Stimulated activated CD8-positive, alpha-beta memory T cell treated with anti-CD3 and anti-CD28 coated beads, Interleukin-7, amount 100 ng/mL, for 48 hours (primary cell): ENCODE measurements around the gene MAN2A1.
"Not testable (repeated sequence)": the region's sequence is repeated elsewhere in the genome, so short reads cannot be mapped to it uniquely, and the experiment has no call there.

Experiments used
- DNase-seq, 2 donors: peaks; one replicate each; pipeline ENCODE4 v3.0.0-alpha.2; 2020; ENCODE audit warnings: low read depth in 1 of 2; ENCODE audit errors: extremely low read depth in 1 of 2

MAN2A1 gene

DNA sequence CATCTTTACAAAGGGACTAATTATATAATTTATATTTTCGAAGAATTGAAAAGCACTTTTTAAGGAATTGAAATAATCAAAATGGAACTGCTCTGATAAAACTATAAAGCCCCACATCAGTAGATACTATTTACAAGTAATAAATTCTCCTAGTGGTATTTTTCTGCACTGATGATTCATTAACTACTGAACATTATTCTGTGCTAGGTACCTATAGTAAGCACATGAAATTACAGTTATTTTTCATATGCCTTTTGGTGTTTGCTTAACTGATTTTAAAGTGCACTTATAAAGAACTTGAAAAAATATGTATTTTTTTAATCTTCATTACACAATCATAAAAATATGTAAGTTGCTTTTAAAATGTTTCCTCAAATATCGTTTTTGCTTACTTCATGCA is 123.0 kb downstream of the MAN2A1 start:
- no peak for DNase-seq

DNA sequence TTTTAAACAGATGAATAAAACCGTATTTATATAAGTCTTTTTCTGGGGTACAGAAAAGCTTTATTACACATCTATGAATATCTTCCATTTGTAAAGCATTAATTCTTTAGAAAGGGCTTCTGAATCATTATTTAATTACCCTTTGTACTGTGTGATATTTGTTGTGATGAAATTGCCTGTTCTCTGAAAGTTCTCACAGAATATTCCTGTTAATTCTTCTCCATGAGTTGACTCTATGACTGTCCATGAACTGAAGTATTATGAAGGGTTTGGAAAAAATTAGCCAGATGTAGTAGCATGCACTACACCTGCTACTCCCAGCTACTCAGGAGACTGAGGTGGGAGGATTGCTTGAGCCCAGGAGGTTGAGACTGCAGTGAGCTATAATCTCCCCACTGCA is 127.0 kb downstream of the MAN2A1 start:
- DNase-seq = no peak

DNA sequence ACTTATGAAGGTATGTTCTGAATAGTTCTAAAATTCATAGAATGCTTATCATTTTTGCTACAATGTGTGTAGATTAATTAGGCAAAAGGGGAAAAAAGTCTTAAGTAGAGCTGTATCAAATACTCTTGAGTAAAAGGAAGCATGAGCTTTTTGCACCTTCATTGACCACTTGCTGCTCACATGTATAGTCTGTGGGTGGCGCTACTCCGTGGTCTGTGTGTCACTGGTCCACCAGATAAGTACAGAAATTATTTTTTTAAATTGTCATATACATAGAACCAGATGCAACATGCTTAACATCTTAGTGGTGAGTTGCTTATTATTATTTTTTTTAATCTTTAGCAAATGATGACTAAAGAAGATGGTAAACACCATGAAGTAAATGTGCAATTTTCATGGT is 130.2 kb downstream of the MAN2A1 start:
- DNase-seq = no peak

DNA sequence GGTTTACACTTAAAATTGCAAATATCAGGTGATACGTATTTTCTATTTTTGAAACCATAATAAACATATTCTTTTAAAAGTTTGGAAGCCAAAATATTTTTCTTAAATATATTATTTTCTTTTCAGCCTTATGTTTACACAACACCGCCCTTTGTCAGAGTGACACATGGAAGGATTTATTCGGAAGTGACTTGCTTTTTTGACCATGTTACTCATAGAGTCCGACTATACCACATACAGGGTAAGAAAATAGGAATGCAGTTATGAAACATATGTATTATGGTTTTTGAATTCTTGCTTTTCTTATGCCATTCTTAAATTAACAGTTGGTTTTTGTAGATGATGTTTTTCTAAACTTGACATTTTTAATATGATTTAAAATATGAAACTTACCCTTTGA is 133.9 kb downstream of the MAN2A1 start:
- no peak for DNase-seq

DNA sequence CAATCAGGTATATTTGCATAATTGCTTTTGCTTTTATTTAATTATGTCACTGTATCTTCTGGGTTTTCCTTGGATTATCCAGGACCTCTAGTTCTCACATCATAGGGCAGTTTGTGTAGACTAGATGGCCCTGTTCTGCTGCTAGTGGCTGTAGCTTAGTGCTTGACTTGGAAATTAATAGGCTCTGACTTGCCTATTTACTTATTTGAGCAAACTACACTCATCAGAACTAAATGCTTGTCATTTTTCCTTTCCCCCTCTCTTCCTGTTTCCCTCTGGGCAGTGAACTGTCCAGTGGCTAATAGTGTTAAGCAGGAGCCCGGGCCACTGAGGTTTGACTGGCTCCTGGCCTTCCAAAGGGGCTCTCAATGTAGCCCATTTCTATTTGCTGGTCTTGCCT is 135.7 kb downstream of the MAN2A1 start:
- DNase-seq = no peak

DNA sequence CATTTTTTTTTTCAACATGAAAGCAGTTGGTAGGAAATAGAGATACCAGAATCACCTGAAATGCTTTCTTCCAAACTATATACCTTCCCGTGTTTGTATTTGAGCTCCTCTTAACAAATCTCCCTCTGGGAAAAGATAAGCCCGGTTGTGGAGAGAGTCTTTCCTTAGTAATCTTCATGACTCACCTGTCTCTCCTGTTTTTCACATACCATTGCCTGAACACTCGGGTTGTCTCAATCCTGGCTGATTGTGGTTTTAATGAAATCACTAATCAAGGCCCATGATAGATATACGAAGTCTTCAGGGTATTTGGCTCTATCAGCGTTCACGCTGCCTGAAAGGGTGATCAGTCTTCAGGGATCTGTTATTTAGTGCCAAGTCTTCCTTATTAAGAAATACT is 136.7 kb downstream of the MAN2A1 start:
- DNase-seq = no peak

DNA sequence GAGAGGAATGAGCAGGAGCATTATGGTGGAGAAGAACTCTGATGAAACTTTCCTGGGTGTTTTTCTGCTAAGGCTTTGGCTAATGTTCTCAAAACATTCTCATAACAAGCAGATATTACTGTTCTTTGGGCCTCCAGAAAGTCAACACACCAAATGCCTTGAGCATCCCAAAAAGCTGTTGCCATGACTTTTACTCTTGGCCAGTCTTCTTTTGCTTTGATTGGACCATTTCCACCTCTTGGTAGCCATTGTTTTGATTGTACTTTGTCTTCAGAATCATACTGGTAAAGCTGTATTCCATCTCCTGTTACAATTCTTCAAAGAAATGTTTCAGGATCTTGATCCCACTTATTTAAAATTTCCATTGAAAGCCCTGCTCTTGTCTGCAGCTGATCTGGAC is 139.6 kb downstream of the MAN2A1 start:
- DNase-seq = no peak

DNA sequence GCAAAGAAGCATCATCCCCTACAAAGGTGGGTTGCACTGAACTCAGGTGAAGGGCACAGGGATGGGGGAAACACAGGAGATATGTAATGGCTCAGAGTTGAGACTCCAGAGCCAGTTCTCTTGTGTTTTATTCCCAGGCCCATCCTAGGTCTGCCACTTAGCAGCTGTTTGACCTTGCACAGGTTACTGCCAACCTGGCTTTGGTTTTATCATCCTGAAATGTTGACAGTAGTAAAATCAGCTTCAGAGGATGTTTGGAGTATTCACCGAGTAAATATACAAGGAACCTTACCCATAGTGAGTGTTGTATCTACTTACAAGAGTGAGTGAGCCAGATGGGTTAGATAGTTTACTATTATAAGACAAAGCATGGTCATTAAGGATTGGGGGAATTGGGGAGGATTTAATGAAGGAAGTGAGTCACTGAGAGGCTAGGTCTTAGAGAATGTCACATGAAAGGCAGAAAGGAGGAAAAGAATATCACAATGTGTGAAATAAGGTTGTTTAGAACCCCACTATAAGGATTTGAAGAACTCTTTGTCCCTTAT is 141.3 kb downstream of the MAN2A1 start:
- no peak for DNase-seq

DNA sequence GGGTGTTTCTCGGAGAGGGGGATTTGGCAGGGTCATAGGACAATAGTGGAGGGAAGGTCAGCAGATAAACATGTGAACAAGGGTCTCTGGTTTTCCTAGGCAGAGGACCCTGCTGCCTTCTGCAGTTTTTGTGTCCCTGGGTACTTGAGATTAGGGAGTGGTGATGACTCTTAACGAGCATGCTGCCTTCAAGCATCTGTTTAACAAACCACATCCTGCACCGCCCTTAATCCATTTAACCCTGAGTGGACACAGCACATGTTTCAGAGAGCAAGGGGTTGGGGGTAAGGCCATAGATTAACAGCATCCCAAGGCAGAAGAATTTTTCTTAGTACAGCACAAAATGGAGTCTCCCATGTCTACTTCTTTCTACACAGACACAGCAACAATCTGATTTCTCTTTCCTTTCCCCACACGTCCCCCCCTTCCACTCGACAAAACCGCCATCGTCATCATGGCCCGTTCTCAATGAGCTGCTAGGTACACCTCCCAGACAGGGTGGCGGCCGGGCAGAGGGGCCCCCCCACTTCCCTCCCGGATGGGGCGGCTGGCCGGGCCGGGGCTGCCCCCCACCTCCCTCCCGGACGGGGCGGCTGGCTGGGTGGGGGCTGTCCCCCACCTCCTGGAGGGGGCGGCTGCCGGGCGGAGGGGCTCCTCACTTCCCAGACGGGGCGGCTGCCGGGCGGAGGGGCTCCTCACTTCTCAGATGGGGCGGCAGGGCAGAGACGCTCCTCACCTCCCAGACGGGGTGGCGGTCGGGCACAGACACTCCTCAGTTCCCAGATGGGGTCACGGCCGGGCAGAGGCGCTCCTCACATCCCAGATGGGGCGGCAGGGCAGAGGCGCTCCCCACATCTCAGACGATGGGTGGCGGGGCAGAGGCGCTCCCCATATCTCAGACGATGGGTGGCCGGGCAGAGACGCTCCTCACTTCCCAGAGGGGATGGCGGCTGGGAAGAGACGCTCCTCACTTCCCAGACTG is 142.8 kb downstream of the MAN2A1 start:
- not testable (repeated sequence) for DNase-seq

DNA sequence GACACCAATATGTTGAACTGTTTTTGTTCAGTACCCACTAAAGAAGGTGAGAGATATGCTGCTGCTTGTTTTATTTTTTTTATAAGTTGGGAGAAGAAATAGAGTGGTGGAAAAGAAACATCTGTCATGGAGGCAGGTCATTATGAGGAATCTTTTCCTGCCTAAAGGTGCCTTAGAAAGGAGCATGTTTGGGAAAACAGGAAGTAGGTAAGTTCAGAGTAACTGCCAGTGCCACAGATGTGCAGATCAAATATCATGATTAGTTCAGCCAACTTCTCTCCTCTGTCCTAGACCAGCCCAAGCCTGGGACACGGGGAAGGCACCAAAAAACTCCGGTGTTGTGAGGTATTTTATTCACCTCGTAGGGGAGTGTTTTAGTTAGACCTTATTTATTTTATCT is 144.2 kb downstream of the MAN2A1 start:
- DNase-seq = no peak

DNA sequence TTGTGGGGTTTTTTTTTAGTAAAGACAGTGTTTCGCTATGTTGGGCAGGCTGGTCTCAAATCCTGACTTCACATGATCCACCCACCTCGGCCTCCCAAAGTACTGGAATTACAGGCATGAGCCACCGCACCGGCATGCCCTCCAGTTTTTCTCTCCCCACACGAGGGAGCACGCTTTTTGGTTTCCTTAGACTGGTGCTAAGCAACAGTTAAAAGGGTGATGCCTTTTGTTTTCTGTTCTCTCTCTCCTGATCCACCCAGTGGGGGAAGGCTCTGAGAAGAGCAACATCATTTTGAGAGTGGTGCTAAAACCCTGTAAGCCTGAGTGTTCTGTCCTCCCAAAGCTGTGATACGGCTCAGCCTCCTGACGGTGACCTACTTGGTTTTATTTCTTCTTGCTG is 146.6 kb downstream of the MAN2A1 start:
- no peak for DNase-seq

DNA sequence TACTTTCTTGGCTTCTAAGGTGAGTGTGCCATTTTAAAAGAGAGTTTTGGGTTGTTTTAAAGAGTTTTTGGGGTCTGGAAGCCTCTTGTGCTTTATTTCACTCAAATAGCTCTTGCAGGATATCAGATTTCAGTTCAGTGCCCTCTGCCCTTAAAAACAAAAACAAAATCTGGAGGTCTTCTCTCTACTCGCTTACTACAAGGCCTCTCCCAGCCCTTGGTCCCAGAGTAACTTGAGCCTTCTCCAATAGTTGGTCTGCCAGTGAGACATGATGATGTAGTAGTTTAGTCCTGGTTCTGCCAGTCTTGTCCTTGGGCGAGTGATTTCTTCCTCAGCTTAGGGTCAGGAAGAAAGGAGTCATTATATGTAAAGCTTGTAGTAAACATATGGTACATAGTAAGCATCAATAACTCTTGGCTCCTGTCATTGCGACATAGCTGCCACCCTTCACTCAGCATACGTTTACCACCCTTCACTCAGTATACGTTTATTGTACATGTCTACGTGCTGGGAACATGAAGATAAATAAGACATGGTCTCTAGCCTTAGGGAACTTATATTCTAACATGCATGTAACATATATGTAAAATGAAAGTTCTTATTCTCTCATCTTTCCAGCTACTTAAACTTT is 147.6 kb downstream of the MAN2A1 start:
- DNase-seq = no peak

DNA sequence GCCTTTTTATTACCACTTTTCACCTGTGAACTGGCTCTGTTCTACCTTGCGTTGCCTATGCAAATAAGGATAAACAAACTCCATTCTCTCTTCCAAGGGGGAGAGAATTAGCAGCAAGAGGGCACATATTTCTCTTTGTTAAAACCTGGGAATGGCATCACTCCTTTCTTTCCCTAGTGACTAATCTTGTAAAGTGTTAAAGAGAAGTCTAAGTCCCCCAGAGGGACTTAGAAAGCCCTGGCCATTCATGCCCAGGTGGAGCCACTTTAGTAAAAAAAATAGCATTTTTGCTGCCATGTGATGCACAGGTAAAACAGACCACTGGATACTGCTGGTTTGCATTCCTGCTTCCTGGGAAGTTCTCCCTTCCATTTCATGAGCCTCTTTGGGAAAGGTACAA is 148.4 kb downstream of the MAN2A1 start:
- no peak for DNase-seq

DNA sequence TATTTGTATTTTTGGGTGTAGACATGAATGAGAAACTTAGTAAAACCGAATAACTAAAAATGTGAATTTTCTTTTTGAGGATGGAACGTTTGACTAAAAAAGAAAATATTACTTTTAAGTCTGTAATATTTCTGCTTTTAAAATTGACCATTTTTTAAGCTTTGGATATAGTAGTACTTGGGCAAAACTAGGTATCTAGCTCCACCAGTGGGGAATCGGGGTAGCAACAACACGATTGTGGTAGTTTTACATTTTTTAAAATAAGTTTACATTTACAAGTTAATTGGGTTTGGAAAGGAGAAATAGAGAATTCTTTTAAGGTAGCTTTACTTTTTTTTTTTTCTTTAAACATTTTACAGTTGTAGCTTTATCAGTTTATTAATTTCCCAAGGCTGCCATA is 154.4 kb downstream of the MAN2A1 start:
- no peak for DNase-seq

DNA sequence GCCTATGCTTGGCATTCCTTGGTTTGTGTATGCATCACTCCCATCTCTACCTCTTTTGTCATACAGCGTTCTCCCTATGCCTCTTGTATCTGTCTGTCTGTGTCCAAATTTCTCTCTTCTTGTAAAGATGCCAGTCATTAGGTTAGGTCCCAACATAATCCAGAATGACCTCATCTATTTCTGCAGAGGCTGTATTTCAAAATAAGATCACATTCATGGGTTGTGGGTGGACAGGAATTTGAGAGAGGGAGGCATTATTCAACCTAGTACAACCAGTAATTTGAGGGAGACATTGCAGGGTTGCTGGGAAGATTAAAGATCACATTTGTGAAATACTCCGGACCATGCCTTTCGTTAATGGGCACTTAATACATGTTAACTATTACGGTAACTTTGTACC is 155.0 kb downstream of the MAN2A1 start:
- DNase-seq = no peak

DNA sequence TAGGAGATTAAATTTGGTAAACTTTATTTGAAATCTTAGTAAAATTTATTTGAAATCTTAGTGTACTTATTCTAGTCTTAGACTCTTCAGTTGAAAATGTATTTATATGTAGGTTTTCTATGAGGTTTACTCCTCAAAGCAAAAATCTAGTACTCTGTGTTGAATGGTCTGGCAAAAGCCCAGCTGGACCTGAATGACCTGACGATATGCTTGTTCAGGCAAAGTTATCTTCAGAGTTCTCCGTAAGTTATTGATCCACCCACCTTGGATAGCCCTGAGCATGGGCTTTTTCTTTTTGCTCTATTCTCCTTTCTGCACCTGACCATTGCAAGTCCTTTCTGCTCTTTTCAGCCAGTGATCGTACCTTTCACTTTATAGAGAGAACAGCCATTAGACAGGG is 158.4 kb downstream of the MAN2A1 start:
- no peak for DNase-seq

DNA sequence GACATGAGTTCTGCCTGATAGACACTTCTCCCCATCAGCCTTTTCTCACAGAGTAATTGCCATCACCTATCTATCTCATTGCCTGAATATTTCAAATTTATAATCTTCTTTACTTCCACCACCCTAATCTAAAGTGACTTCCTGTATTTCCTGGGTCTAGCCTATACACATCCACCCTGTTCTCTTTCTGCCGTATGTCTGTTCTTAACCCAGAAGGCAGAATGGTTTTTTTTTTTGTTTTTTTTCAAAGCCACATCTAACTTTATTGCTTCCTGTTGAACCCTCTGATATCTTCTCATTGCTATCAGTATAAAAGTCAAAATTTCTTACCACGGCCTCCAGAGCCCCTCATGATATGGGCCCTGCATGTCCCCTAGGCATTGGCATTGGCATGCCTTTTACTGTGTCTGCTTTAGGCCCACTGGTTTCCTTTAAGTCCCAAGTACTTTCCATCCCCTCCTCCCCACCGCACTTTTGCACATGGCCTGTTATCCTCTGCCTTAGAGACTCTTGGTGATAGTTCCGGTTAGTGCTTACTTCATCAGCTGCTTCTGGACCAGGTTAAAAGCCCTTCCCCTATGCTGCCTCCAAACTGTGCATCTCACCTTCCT is 159.9 kb downstream of the MAN2A1 start:
- DNase-seq = no peak

DNA sequence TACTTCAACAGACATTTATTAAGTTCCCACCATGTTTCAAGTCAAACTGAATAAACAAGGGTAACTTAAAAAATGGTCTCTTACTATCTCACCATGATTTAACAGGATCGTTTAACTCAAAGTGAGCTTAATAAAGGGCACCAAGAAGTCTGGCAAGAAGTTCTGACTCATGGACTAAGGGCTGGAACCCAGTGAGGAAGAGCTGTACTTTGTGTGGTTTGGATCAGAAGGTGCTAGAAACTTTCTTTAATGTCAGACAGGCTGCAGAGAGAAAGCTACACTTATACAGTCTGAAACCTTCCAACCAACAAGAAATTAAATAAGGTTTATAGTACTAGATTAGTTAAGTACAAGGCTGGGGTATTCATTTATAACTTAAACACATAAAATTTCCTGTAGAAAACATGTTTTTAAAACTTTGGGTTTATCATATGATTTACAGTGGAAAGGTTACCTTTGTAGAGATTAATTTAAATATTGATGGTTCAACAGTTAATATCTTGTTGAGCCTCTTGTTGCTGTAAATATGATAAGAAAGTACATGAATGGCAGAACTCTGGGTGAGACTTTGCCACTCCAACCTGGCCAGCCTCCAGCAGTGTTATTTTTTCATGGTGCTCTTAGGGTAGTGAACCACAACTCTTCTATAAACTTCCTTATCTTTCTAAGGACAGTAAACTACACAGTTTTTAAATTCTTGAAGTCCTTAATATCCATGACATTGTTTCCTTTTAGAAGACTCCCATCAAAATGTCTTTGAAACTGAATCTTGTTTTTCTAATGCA is 162.8 kb downstream of the MAN2A1 start:
- DNase-seq = no peak

DNA sequence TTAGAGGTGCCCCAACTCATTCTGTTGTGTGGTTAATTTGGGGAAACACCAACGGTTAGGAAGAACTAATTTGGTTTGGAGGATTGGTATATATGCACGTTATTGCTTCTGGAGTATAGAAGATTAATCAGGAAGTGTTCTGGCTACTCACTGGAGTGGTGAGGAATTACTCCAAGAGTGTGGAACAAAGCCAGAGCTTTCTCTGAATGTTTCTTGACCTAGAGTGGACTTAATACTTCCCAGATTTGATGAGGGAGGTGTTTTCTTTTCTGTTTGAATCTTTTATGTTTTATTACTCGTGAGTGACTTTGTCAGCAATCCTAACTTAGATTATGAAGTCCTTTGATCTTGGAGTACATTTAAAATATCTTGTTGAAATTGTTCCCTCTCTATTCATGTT is 163.7 kb downstream of the MAN2A1 start:
- no peak for DNase-seq

DNA sequence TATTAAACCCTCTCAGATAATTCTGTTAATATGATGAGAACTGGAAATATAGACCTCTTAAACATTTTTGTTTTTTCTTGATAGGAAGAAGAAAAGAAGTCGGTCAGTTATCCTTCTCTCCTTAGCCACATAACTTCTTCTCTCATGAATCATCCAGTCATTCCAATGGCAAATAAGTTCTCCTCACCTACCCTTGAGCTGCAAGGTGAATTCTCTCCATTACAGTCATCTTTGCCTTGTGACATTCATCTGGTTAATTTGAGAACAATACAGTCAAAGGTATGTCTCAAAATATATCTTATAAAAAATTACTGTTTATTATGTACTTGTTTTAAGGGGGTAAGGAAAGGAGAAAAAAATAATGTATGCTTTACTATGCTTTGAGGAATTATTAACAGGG is 165.3 kb downstream of the MAN2A1 start:
- no peak for DNase-seq
